ENCODE data around the gene MYCL.
"Not testable (repeated sequence)": the region's sequence is repeated elsewhere in the genome, so short reads cannot be mapped to it uniquely, and the experiment has no call there.

The MYCL gene

DNA sequence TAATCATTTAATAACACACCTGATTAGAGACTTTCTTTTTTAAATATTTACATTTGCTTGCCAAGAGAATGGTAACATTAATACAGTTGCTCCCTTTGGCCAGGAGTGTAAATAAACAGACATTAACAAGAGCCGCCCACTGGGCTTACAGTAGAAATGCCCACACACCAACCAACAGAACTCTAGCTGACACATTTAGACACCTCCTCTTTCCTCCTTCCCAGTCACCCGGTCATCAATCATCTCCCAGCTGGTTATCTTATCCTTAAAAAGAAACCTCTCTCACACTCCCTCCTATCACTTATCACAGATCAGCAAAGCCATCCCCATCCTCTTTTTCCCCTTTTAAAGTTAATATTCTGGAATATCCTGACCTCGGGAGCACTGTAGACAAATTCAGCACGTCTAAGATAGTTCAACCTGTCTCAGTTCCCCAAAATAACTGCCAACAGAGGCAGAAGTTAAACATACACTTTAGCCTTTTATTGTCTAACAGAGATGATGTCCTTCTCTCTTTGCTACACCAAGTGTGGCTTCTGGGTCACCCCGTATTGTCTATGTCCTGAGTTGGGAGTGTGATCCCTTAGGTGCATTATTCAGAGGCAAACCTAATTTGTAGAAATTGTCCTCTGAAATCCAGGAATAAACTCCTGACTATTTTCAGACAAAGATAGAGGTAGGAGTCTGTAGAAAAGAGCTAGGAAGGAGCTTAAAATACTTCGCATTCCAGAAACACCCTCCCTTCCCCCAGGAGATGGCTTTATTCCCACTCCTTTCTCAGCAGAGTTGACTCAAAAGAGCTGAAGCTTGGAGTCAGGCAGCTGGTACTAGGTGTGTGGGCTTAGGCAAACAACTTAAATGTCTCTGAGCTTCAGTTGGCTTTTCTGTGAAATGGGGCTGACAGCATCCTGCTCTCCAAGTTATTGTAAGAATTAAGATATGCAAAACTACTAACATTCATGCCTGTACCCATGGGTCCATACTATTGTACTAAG lies 8.8 kb downstream of the MYCL start:
- in situ Hi-C loops (cut with MboI; ENCODE audit: low sequenced_read_pairs) = no loop called here

DNA sequence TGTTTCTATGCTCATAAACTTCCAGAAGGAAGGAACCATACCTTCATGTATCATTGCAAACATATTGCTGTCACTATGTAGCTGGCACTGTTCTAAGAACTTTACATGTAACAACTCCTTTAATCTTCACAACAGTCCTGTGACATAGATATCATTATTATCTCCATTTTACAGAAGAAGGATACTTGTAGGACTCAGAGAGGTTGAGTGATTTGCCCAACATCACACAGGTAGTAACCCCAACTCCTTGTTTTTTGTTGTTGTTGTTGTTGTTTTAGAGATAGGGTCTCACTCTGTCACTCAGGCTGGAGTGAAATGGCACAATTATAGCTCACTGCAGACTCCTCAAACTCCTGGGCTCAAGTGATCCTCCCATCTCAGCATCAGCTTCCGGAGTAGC lies 10.8 kb downstream of the MYCL start:
- in situ Hi-C loops (cut with MboI; ENCODE audit: low sequenced_read_pairs) = no loop called here

DNA sequence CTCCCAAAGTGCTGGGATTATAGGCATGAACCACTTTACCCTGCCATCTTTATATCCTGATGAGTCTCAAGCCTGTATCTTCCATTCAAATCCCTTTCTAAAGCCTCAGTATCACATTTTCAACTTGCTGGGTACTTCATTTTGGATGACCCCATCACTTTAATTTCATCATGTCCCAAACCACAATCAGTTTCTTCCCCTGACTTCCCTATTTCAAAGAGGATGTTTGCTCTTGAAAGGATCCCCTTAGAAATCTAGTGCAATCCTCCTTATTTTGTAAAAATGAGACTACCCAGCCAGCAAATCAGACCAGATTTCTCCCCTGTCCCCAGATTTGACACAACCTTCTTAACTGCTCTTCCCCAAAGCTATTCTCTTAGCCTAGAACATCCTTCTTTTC lies 11.4 kb downstream of the MYCL start:
- in situ Hi-C loops (cut with MboI; ENCODE audit: low sequenced_read_pairs) = no loop called here

DNA sequence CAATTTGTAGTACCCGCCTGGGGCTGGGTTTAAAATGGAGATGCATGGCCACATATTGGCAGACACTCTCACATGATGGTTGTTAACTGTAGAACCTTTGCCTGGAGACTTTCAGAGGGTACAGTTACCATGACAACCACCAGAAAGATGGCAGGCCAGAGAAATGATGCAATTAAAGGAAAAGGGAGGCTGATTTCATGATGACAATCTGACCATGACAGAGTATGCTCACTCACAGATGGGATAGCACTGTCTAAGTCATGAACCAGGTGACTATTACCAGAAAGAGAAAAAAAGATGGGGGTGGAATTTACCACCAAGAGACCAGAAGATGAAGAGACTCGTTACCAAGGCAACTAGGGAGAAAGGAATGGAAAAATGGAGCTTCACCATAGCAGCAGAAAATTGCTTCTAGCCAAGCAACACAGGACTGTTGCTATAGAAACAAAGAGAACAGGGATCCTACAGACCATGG lies 14.9 kb downstream of the MYCL start:
- in situ Hi-C loops (cut with MboI; ENCODE audit: low sequenced_read_pairs) = no loop called here

DNA sequence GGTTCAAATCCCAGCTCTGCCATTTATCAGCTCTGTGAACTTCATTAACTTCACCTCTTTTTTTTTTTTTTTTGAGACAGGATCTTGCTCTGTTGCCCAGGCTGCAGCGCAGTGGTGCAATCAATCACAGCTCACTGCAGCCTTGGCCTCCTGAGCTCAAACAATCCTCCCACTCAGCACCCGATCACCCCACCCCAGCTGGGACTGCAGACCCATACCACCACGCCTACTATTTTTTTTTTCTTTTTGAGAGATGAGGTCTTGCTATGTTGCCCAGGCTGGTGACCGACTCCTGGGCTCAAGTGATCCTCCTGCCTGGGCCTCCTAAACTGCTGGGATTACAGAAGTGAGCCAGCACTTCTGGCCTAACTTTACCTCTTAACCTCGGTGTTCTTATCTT lies 16.2 kb downstream of the MYCL start:
- in situ Hi-C loops (cut with MboI; ENCODE audit: low sequenced_read_pairs) = no loop called here

DNA sequence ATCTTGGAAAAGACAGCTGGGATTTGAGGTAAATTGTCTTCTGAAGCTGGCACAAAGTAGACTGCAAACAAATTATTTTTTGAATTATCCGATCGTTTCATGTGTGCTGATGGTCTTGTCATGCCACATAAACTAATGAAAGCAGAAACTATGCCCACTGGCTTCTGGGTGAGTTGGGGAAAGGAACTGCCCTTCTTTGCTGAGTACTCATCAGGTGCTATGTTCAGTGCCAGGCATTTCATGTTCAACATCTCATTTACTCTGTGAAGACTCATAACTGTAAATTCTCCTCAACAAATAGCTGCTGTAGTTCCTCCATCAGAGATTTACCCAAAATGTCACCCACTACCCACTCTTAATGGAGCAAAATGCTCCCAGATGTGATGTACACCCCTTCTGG lies 19.6 kb downstream of the MYCL start:
- in situ Hi-C loops (cut with MboI; ENCODE audit: low sequenced_read_pairs) = no loop called here

DNA sequence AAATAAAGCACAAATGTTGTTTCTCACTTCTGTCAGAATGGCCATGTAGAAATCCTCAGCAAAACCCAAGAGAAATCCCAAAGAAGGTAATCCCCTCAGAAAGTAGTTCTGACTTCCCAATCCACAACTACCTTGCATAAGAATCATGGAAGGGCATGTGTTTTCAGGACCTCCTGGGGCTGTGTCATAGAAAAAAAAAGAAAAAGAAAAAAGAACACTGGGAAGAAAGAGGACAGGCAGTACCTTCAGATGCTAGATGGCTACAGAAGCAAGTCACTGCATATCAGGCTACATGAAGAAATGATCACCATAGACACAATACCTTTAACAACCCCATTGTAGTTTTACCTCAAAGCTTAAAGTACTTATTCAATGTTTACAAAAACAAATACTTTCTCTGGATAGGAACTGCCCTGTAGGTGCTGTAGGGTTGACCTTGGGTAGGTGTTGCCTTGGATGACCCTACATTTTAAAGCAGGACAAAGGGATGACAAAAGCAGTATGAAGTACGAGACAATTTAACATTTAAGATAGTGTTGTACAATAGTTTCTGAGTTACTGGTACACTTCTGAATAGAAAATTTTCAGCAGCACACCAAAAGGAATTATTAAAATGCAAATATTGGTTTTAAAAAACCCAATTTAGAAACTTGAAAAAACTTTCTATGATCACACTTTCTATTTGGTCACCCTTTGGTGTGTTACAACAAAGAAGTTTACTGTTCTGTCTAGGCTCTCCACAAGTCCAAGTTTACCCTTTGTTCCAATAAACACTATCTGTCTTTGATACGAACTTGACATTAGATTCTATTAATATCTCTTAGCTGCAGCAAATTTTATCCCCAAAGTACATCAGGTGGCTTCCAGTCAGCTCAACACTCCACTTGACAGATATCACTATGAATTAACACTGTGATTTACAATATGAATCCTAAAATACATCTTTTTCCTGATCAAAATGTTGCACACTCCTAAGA lies 23.4 kb downstream of the MYCL start:
- in situ Hi-C loops (cut with MboI; ENCODE audit: low sequenced_read_pairs) = no loop called here

DNA sequence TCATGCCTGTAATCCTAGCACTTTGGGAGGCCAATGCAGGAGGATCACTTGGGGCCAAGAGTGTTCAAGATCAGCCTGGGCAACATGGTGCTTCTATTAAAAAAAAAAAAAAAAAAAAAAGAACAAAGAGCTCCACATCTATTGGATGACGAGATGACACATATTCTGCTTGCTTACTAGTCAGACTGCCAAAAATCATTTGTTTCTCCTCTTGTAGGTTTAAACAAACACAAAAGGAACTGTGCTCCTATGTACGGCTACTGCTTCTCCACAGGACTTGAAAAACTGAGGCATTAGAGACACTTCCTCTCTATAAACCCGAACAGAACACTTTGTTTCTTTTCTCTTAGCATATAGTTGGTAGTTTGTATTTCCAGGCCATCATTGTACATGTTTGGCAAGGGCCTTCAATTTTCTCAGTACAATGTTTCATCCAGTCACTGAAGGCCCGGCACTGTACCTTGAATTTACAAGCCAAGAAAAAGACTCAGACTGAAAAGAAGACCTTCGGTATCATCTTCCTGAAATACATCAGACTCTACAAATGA lies 24.4 kb downstream of the MYCL start:
- in situ Hi-C loops (cut with MboI; ENCODE audit: low sequenced_read_pairs) = no loop called here

DNA sequence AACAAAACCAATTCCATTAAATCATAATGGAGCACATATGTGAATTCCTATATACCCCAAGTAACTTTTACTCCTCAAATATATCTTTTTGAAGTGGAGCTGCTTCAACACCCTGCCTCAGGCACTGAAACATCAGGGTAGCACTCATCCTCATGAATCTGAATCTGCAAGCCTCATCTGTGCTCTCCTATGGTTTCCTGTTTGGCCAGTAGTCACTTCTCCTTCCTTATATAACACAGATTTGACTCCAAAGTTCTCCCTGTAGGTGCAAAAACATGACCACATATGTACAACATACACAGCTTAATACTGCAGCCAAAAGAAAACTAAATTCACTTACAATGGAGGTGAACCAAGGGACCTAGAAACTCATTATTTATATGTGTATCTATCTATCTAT lies 25.6 kb downstream of the MYCL start:
- in situ Hi-C loops (cut with MboI; ENCODE audit: low sequenced_read_pairs) = no loop called here

DNA sequence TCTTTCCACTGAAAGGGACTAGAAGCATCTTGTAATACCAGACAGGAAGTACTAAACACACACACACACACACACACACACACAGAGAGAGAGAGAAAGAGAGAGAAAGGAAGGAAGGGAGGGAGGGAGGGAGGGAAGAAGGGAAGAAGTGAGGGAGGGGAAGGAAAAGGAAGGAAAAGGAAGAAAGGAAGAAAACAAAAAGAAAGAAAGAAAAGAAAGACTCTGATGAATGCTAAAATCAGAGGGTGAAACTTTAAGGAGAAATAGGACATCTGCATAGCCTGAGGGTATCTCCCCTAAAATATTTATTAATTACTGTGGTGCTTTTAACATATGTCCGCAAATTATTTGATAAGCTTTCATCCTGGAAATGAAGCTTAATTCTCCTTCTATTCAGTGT lies 29.0 kb downstream of the MYCL start:
- in situ Hi-C loops (cut with MboI; ENCODE audit: low sequenced_read_pairs) = no loop called here

DNA sequence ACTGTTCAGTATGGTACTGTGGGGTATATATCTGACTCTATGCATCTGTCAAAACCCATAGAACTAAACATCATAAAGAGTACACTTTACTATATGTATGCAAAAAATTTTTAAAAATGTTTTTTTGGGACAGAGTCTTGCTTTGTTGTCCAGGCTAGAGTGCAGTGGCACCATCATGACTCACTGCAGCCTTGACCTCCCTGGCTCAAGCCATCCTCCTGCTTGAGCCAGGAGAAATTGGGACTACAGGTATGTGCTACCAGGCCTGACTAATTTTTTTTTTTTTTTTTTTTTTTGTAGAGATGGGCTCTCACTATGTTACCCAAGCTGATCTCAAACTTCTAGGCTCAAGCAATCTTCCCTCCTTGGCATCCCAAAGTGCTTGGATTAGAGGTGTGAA lies 29.9 kb downstream of the MYCL start:
- in situ Hi-C loops (cut with MboI; ENCODE audit: low sequenced_read_pairs) = no loop called here

DNA sequence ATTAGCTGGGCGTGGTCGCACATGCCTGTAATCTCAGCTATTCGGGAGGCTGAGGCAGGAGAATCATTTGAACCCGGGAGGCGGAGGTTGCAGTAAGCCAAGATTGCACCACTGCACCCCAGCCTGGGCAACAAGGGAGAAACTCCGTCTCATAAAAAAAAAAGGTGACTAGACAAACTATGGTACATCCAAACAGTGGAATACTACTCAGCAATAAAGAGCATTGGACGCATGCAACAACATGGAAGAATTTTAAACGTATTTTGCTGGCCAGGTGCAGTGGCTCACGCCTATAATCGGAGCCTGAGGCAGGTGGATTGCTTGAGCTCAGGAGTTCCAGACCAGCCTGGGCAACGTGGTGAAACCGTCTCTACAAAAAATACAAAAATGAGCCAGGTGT lies 30.7 kb downstream of the MYCL start:
- in situ Hi-C loops (cut with MboI; ENCODE audit: low sequenced_read_pairs) = not testable (repeated sequence)

DNA sequence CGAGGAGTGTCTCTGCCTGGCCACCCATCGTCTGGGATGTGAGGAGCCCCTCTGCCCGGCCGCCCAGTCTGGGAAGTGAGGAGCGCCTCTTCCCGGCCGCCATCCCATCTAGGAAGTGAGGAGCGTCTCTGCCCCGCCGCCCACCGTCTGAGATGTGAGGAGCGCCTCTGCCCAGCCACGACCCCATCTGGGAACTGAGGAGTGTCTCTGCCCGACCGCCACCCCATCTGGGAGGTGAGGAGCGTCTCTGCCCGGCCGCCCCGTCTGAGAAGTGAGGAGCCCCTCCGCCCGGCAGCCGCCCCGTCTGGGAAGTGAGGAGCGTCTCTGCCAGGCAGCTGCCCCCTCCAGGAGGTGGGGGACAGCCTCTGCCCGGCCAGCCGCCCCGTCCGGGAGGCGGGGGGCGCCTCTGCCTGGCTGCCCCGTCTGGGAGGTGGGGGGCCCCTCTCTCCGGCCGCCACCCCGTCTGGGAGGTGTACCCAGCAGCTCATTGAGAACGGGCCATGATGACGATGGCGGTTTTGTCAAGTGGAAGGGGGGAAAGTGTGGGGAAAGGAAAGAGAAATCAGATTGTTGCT lies 32.1 kb downstream of the MYCL start:
- in situ Hi-C loops (cut with MboI; ENCODE audit: low sequenced_read_pairs) = not testable (repeated sequence)

DNA sequence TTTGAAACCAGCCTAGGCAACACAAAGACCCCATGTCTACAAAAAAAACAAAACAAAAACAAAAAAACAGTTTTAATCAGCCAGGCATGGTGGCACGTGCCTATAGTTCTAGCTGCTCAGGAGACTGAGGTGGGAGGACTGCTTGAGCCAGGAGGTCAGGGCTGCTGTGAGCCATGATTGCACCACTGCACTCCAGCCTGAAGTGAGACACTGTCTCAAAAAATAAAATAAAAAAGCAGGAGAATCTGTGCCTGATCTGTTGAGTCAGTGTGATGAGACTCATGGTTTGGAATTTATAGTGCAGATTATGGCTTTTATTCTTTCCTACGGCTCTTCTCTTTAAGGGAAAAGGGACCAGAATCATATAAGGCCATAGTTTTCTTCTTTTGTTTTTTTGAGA lies 35.0 kb downstream of the MYCL start:
- in situ Hi-C loops (cut with MboI; ENCODE audit: low sequenced_read_pairs) = no loop called here

DNA sequence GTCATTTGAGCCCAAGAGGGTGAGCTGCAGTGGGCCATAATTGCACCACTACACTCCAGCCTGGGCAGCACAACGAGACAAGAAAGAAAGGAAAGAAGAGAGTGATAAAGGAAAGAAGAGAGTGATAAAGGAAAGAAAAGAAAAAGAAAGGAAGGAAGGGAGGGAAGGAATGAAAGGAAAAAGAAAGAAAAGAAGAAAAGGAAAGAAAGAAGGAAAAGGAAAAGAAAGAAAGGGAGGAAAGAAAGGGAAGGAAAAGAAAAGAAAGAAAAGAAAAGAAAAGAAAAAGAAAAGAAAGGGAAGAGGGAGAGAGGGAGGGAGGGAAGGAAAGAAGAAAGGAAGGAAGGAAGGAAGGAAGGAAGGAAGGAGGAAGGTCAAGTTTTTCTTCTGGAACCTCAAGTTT lies 36.0 kb downstream of the MYCL start:
- in situ Hi-C loops (cut with MboI; ENCODE audit: low sequenced_read_pairs) = no loop called here

DNA sequence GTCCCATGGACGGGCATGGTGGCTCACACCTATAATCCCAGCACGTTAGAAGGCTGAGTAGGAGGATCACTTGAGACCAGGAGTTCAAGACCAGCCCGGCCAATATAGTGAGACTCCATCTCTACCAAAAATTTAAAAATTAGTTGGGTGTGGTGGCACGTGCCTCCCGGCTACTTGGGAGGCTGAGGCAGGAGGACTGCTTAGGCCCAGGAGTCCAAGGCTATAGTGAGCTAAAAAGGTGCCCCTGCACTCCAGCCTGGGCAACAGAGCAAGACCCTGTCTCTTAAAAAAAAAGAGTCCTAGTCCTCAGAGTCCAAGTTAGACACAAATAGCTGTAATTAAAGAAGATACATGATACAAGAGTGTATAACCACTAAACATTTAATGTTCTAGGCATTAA lies 38.5 kb downstream of the MYCL start:
- in situ Hi-C loops (cut with MboI; ENCODE audit: low sequenced_read_pairs) = no loop called here

DNA sequence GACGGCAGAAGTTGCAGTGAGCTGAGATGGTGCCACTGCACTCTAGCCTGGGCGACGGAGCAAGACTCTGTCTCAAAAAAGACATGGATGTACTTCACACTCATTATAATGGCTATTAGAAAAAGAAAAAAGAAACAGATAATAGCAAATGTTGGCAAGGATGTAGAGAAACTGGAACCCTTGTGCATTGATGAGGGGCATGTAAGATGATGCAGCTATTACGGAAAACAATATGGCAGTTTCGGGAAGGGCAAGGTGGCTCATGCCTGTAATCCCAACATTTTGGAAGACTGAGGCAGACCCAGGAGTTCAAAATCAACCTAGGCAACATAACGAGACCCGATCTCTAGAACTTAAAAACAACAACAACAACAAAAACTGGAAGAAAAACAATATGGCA lies 40.7 kb downstream of the MYCL start:
- in situ Hi-C loops (cut with MboI; ENCODE audit: low sequenced_read_pairs) = no loop called here

DNA sequence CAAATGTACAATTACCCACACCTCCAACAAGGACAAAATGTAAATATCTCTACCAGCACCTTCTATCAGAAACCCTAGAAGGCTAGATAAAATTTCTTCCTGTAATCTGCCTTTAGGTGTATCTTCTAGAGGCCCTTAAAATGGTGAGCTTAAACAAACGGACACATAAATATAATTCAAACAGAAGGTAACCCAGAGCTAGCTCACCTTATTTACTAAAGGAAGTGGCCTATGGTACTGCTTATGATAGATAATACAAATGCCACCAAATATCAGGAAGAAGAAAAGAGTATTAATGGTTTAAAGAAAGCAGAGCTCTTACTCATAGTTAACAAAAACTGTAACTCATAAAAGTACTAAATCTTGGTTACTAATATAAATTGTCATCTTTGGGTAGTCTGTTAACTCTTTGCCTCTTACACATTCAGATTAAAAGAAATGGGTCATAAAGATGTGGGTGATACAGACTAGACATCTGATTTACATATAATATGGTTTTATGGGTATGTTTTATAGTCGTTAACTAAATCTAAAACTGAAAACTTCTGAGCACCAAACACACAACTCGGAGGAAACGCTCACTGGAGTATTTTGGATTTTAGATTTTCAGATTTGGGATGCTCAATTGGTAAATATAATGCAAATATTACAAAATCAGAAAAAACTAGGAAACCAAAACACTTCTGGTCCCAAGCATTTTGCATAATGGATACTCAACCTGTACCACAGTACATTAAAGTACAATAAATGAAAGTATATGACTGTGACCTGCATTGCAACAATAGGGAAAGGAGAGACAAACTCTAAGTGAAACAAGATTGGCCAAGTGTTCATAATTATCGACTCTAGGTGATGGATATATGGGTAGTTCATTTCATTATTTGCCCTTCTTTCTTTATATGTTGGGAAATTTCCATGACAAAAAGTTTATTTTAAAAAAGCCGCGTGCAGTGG lies 41.6 kb downstream of the MYCL start:
- in situ Hi-C loops (cut with MboI; ENCODE audit: low sequenced_read_pairs) = no loop called here

DNA sequence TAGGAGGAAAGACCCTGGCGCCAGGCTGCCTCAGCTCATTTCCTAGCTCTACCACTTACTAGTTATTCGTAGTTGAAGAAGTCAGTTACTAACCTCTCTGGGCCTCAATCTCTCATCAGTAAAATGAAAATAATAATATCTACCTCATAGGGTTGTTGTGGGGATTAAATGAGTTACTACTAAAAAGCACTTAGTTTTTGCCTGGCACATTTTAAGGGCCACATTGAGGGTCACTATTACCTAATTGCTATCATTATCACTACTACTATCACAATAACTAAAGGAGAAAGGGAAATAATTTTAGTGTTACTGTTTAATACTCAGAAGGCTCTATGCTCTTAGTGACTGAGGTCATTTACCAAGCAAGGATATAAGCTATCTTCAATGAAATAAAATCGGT lies 43.4 kb downstream of the MYCL start:
- in situ Hi-C loops (cut with MboI; ENCODE audit: low sequenced_read_pairs) = no loop called here
